Measurements from ENCODE around the gene NPHP4.

DNA sequence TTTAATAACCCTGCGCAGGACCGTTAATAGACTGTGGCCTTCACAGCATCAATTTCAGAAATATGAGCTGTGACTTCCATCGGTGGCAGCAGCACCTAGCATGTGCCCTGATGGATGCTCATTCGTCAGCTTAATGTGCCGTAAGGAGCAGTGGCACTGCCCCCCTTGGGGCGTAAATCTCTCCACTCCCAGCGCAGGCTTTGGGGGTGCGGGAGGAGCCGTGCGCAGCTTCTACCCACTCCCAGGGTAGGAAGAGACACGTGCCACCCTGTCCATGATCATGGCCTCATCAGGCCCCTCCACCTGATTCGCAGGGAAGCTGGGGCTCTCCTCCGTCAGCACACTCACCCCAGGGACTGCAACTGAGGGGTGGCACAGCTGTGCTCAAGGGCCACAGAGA, 149.5 kb downstream of the NPHP4 start:
- TF ChIP-seq EZH2 (IDR thresholded peaks at IDR 0.05) (no peak), POLR2AphosphoS5 (IDR thresholded peaks at IDR 0.05; ENCODE audit: borderline replicate concordance, low read depth, low read length) (no peak), FOXP2 (optimal IDR thresholded peaks at IDR 0.05; ENCODE audit: control extremely low read depth, extremely low read length, insufficient read depth) (no peak)

Data from SK-N-MC (cell line).